ENCODE measurements around the gene AMD1.

GRCh38 chr6:110935171-110935570 lies 60.6 kb downstream of the AMD1 start:
- TF ChIP-seq CTCF (conservative IDR thresholded peaks at IDR 0.05 in 1 of 2, IDR thresholded peaks at IDR 0.05 in 1 of 2; ENCODE audit: low read depth in 1 of 2, low read length in 2 of 2) (no peak), EZH2 (IDR thresholded peaks at IDR 0.05; ENCODE audit: low read length, missing control alignments) (no peak)
